UCSD-AML1 (cell line): ENCODE data around the gene ADAM19.
"Not testable (repeated sequence)": the region's sequence is repeated elsewhere in the genome, so short reads cannot be mapped to it uniquely, and the experiment has no call there.

Source experiments
- DNase-seq: peaks from one replicate; lab custom pipeline; 2025; ENCODE audit not compliant: unreplicated experiment; lab: John Stamatoyannopoulos, UW

ADAM19 gene

GRCh38 chr5:157486221-157486681 lies 89.3 kb downstream of the ADAM19 start:
- no peak for DNase-seq

DNA sequence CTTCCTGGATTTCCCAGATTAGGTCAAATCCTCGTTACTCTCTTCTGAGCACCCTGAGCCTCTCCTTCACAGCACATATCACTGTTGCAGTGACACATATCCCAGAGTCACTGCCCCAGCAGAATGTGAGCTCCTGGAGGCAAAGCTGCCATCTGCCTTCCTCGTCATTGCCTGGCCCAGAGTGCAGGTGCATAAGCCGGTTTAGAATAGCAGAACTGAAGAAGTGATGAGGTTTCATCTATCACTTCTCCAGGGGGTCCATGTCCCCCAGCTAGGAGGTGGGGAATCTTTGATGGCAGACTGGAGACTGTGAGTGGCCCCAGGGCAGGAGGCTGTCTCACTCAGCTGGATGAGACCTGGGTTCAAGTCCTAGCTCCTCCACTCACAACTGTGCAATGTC lies 89.8 kb downstream of the ADAM19 start:
- no peak for DNase-seq

DNA sequence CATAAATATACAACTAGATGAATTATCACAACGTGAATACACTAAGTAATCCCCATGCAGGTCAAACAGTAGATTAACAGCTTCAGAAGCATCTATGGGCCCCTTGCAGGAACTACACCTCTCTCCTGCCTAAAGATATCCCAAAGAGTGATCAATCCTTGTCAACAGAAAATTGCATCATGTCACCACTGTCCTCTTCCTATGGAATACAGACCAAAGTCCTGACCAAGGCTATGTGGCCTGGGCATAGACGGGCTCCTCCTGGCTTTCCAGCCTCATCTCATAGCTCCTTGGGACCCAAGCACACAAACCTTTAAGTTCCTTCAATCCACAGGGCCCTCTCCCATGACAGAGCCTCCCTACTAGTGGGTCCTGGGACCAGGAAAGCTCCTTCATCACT lies 90.2 kb downstream of the ADAM19 start:
- no peak for DNase-seq

DNA sequence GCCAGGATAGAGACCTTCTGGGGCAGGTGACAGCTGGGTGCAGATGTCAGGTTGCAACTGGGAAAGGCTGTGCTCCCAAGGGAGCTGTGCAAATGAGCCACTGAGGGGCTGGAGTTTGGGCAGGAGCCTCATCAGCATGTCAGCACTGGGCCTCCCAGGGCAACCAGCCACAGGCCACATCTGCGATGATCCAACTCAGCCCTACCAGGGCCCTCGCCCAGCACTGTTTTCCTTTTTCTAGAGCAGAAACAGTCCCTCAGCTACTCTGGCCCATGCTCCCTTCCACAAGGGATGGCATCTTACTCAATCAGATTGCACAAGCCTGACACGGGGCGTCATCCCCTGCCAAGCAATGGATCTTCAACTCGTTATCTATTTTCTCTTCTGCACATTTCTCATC lies 90.8 kb downstream of the ADAM19 start:
- no peak for DNase-seq

- not testable (repeated sequence) for DNase-seq
Measured at GRCh38 chr5:157482702-157483101, 92.9 kb downstream of the ADAM19 start.

DNA sequence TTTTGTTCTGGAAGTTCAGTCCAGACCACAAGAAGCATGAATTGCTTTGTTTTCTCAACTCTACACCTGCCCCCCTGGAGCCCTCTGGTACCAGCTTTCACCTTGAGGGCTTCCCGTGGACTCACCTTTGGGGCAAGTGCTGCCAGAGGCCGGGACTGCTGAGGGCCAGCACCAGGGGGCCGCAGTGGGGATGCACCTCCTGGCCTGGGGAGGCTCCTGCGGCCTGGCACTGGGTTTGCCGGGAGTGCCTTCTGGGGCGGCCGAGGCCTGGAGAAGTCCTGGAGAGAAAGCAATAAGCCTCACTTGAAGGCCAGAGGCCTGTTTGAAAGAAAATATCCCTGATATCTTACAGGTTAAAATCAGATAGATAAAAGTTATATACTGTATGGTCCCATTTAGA lies 93.9 kb downstream of the ADAM19 start:
- DNase-seq = no peak

DNA sequence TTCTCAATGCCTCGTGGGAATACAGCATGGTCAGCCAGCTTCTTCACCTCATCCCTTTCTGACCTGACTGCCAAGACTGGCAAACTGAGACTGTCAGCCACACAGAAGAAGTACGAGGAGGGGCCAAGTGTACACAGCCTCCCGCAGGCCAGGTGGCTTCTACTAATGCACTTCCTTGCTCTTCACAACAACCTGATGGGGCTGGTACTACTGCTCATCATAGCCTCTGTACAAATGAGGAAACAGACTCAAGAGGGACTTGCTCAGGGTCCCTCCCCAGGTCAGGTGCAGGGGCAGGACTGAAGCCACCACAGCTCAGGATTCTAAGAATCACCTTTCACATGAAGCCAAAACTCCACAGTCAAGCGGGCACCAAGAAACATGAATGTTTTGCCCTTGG lies 94.3 kb downstream of the ADAM19 start:
- DNase-seq = no peak

DNA sequence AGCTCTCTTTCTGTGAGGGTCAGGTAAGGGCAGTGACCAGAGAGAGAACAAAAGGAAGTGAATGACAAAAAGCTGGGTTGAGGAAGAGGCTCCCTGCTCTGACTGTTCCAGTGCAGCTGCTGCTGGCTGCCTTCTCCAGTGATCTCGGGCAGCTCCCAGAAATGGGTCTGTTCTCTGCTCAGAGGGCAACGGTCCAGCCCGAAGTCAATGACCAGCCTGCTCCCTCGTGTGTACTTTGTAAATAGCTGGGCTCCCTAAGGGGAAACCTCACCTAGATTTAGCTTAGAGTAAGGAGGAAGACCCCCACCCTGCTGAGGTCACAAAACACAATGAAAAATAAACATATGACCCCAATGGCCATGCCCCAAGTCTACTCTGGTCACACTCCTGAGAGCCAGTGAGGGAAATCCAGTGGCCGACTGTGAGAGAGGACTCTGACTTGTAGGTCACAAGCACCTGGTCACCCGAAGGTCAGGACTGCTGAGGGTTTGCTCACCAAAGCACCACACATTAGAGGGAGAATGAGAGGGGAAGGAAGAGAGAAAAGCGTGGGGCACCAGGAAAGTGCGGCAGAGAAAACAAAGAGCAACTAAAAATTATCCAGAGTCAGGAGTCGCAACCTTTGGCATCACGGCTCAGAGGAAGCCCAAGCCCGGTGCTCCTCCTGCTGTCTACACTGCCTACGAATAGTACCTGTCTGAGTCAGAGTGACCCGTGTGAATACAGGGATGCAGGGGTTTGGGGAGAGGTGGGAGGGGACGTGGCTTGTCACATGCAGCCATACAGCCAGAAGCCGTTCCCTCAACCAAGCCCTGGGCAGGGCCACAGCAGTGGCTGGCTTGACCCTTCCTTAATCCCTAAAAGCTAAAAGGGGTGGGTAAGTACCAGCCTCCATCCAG lies 95.7 kb downstream of the ADAM19 start:
- no peak for DNase-seq

GRCh38 chr5:157479166-157479565 lies 96.4 kb downstream of the ADAM19 start:
- DNase-seq = no peak

DNA sequence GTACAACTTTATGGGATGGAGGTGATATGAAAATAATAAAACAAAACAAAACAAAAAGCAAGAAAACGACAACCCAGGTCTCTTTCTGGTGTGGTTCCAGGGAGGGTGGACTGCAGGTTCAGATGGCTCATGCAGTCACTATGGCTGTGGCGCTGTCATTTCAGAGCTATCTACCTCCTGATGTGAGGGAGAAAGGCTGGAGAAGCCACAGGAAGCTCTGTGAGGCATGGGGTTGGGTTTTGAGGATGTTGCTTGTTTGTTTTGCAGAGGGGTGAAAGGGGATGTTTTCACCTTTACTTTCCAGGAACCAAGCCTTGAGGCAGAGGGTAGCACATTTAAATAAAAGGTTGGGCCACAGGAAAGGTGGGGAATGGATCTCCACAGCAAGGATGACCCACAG lies 96.8 kb downstream of the ADAM19 start:
- DNase-seq = no peak

DNA sequence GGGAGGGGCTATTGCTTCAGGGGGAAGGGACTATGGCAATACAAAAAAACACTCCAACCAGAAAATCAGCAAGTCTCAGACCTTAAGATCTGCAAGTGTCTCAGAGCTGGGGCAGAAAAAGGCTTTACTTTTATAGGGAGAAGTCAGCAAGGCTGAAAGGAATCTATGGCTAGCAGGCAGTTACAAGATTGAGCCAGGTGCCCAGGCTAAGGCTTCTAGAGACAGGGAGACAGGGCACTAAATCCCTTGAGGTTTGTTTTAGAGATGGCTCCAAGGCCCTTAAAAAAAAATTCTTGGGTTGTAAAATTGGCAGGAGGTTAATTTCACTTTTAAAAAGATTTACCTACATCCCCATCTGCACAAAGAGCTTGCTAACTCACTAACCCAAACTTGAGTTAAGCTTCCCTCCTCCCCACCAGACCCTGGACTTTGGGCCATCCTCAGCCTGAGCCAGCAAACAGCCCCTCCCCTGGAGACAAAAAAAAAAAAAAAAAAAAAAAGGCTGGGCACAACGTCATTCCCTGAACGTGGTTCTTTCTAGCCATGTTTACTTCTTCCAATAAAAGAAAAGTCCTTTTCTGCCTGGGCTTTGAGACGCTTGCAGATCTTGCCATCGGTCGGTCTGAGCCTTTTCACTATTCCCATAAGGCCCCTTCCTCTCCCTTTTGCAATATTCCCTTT lies 97.6 kb downstream of the ADAM19 start:
- no peak for DNase-seq

DNA sequence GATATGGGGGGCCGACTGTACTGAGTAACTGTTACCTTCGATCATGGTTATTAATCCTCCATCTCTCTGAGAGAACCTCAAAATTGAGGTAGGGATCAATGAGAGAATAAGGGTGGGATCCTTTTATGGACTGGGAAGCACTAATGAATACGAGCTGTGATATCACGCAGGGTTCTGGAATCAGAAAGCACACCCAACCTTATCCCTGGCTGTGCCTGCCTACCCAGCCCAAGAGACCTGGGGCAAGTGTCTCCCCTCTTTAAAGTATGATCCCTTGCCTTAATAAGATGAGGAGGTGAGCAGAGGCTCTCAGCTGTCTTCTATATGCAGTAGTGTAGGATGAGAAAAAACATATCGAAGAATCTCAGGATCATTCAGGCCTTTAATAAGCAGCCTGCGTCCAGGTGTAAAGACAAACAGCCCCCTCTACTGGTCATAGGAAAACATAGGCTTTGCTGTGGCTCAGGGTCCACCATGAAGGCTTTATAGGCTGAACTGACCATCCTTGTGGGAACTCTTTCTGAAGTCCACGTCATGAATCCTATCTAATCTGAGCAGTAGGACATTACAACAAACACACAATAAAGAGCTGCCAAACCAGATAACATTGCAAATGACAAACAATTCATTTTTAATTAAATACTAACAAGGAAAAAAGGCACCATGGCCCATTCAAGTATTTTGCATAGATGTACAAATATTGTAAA lies 98.7 kb downstream of the ADAM19 start:
- DNase-seq = no peak

DNA sequence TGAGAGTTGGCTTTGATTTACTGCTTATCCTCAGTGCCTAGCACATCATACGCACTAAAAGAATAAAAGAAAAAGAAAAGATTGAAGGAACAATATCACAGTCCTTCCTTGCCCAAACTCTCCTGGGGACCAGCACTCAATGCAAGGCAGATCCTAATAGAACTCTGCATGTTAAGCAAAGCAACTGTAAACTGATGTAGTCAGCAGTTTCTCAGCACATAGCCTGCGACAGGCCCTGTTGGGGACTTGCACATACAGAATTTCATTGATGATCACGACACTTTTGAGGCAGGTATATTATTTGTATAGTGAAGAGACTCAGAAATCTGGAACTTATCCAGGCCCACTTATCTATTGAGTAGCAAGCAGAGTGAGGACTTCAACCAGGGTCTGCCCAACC lies 100.1 kb downstream of the ADAM19 start:
- DNase-seq = no peak

- DNase-seq = peak; percentile 16
Measured at GRCh38 chr5:157473383-157474320, 101.9 kb downstream of the ADAM19 start.

DNA sequence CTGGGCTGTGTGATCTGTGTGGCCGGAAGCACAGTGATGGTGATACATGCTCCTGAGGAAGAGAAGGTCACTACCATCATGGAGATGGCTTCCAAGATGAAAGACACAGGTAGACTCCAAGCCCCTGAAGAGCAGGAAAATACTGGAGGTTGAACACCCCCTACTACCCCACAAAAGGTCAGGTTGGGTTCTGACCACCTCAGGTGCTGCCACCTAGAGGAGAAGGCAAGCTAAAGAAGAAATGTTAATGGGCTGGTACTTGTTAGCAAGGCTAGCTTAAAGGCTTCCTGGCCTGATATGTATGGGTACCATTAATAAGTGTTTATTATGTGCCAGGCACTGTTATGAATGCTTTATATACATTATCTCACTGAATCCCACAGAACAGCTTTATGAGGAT lies 103.9 kb downstream of the ADAM19 start:
- DNase-seq = no peak

- no peak for DNase-seq
Measured at GRCh38 chr5:157470631-157471030, 104.9 kb downstream of the ADAM19 start.

GRCh38 chr5:157469687-157470086 lies 105.9 kb downstream of the ADAM19 start:
- DNase-seq = no peak

GRCh38 chr5:157469073-157469472 lies 106.5 kb downstream of the ADAM19 start:
- DNase-seq = no peak

- no peak for DNase-seq
Measured at GRCh38 chr5:157468293-157468965, 107.1 kb downstream of the ADAM19 start.
